Prostate gland (tissue), 2 donors: ENCODE measurements around the gene PRKACB. TPM values are rescaled to one million over a fixed set of nuclear protein-coding genes. Genes with fewer than 3 reads are reported as not detected.

Source experiments
- DNase-seq: peaks from one replicate; pipeline ENCODE4 v3.0.0-alpha.2; 2019; ENCODE audit warnings: low spot score
- H3K27ac ChIP-seq, 2 donors: fragments of 200-600 bp; sonication (generic); 2 replicates each; pipeline ENCODE4 v1.5.1; 2017 to 2019
- H3K27me3 ChIP-seq: fragments of 200-600 bp; sonication (generic); replicated peaks from 2 replicates; pipeline ENCODE4 v1.5.1; 2019; ENCODE audit not compliant: insufficient read depth
- H3K36me3 ChIP-seq, 2 donors: fragments of 200-600 bp; sonication (generic); 1 replicate in 1 of 2; 2 replicates in 1 of 2; pipeline versions ENCODE4 v1.5.1 to v1.8.1; 2017 to 2019
- H3K4me1 ChIP-seq: fragments of 200-600 bp; sonication (generic); replicated peaks from 2 replicates; pipeline ENCODE4 v1.5.1; 2019
- H3K4me3 ChIP-seq, 2 donors: fragments of 200-600 bp; sonication (generic); 2 replicates each; pipeline ENCODE4 v1.5.1; 2017 to 2019
- H3K9me3 ChIP-seq: fragments of 200-600 bp; sonication (generic); 2 replicates; pipeline ENCODE4 v1.5.1; 2017
- POLR2A ChIP-seq: fragments of 450-650 bp; IDR thresholded peaks from one replicate; pipeline ENCODE4 v1.6.1; 2016; ENCODE audit warnings: antibody characterized with exemption, mild to moderate bottlenecking
- POLR2AphosphoS5 ChIP-seq: sonication (generic); formaldehyde crosslinking; IDR thresholded peaks from one replicate; pipeline ENCODE4 v1.6.1; 2017; ENCODE audit warnings: antibody characterized with exemption
- WGBS: methylation state at CpG from one replicate; pipeline ENCODE4 v1.1.5; 2018; 5-methylcytosine and 5-hydroxymethylcytosine counted together
- intact Hi-C: fragments of 100-400 bp; cut with DNase I; formaldehyde crosslinking; loops from one replicate; pipeline ENCODE4 v1.14.2; 2022
- total RNA-seq, 2 donors: library from RNA; depleted of rRNA; stranded (reverse); fragments of >200 nt; gene quantifications; one replicate each; pipeline ENCODE4 v1.1.0, GENCODE V29; 2016
- TF ChIP-seq, protein P1 (sequence below), 4 experiments: fragments of 200-600 bp in 2 of 4; fragments of 450-650 bp in 2 of 4; sonication (generic) in 2 of 4; IDR thresholded peaks; 1 replicate in 3 of 4; 2 replicates in 1 of 4; pipeline ENCODE4 v1.5.1; 2016 to 2019; ENCODE audit warnings: antibody characterized with exemption in 4 of 4, mild to moderate bottlenecking in 2 of 4, moderate library complexity in 2 of 4

PRKACB gene
- total RNA-seq, 2 donors from 2014 or later: 24.7 to 29.3 TPM

DNA sequence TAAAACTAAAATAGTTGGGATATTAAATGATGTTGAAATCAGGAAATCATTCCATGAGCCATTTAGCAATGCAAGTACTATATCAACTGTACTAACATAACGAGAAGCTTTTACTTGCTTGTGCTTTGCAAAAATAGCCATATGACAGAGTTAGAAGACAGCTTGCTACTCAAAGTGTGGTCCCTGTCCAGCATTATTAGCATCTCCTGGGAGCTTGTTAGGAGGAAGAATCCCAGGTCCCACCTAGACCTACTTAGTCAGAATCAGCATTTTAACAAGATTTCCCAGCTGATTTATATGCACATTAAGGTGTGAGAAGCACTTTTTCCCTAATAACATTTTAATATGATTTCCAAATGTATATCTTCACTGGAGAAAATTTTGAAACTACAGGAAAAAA is 4.7 kb downstream of the PRKACB start:
- DNase-seq: no peak
- no peaks in the 10 kb centered on the region for H3K36me3 ChIP-seq
- H3K27me3 ChIP-seq: no peaks in the 10 kb centered on the region
- no peak overlapping the region for H3K4me3 ChIP-seq
- H3K27ac ChIP-seq: no peak overlapping the region
- intact Hi-C loops: loop anchor here (10.0 kb wide), 1 partner anchor 606 kb away; no protein-coding TSS in a partner anchor
- H3K4me1 ChIP-seq: no peaks in the 10 kb centered on the region
- TF ChIP-seq, protein P1, sequence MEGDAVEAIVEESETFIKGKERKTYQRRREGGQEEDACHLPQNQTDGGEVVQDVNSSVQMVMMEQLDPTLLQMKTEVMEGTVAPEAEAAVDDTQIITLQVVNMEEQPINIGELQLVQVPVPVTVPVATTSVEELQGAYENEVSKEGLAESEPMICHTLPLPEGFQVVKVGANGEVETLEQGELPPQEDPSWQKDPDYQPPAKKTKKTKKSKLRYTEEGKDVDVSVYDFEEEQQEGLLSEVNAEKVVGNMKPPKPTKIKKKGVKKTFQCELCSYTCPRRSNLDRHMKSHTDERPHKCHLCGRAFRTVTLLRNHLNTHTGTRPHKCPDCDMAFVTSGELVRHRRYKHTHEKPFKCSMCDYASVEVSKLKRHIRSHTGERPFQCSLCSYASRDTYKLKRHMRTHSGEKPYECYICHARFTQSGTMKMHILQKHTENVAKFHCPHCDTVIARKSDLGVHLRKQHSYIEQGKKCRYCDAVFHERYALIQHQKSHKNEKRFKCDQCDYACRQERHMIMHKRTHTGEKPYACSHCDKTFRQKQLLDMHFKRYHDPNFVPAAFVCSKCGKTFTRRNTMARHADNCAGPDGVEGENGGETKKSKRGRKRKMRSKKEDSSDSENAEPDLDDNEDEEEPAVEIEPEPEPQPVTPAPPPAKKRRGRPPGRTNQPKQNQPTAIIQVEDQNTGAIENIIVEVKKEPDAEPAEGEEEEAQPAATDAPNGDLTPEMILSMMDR (IDR thresholded peaks at IDR 0.05): no peak
- TF ChIP-seq POLR2AphosphoS5 (no peak), POLR2A (no peak)
- no peaks in the 10 kb centered on the region for H3K9me3 ChIP-seq
- WGBS: 89% methylated on average over 1 of the region's 1 CpG

DNA sequence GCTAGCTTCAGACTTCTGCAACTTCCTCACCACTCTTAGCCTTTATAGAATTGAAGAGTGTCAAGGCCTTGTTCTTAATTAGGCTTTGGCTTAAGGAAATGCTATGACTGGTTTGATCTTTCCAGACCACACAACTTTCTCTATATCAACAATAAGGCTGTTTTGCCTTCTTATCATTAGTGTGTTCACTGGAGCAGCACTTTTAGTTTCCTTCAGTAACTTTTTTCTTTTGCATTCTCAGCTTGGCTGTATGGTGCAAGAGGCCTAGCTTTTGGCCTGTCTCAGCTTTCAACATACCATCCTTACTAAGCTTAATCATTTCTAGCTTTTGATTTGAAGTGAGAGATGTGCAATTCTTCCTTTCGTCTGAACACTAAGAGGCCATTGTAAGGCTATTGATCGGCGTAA is 8.6 kb downstream of the PRKACB start:
- no peak overlapping the region for H3K4me3 ChIP-seq
- H3K9me3 ChIP-seq: no peaks in the 10 kb centered on the region
- intact Hi-C loops: no loop called here
- 91% methylated on average over 3 of the region's 3 CpGs for WGBS
- no peaks in the 10 kb centered on the region for H3K36me3 ChIP-seq
- no peaks in the 10 kb centered on the region for H3K4me1 ChIP-seq
- no peak for TF ChIP-seq POLR2A
- TF ChIP-seq, protein P1 (IDR thresholded peaks at IDR 0.05): no peak
- no peak for TF ChIP-seq POLR2AphosphoS5
- H3K27me3 ChIP-seq: no peaks in the 10 kb centered on the region
- H3K27ac ChIP-seq: no peak overlapping the region
- DNase-seq: no peak

DNA sequence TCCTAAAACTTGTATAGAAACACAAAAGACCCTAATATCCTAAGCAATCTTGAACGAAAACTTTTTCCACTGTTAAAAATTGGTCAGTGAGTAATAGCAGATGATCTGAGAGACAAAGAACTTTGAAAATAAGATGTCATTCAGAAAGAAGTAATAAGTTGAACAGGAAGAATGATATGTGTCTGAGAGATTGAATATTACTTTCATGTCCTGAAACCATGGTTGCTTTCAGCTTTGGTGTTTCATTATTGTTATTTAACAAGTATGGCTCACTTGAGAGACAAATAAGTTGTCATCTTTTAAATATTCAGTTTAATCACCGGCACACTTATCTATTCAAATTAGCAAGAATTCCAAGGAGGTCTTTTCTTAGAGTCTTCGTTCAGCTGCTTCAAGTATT is 11.4 kb downstream of the PRKACB start:
- Histone ChIP-seq H3K9me3 (no peaks in the 10 kb centered on the region), H3K27me3 (no peaks in the 10 kb centered on the region), H3K4me3 (no peak overlapping the region), H3K36me3 (no peaks in the 10 kb centered on the region), H3K27ac (no peak overlapping the region), H3K4me1 (no peaks in the 10 kb centered on the region)
- no peak for DNase-seq
- intact Hi-C loops: no loop called here
- TF ChIP-seq, protein P1 (IDR thresholded peaks at IDR 0.05): no peak
- no peak for TF ChIP-seq POLR2AphosphoS5
- TF ChIP-seq POLR2A: no peak
- WGBS: 95% methylated on average over 3 of the region's 3 CpGs

DNA sequence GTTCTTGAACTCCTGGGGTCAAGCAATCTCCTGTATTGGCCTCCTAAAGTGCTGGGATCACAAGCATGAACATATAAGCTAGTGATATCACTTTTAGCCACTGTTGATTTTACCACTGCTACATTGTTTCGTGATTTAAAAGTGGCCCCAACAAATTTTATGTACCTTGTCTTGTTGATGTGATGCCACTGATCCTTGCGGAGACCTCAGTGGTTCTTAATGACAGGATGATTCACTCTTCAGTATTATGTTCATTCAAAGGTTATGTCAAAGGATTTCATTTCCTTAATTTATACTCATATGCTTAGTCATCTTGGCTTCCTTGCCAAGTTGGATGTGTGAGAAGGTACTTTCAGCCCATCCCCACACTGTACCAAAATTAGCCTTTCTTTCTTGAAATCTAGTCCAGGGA is 12.1 kb downstream of the PRKACB start:
- Histone ChIP-seq H3K27me3 (no peaks in the 10 kb centered on the region), H3K4me3 (no peak overlapping the region), H3K9me3 (no peaks in the 10 kb centered on the region), H3K36me3 (no peaks in the 10 kb centered on the region), H3K27ac (no peak overlapping the region), H3K4me1 (no peaks in the 10 kb centered on the region)
- intact Hi-C loops: no loop called here
- TF ChIP-seq POLR2A: no peak
- TF ChIP-seq, protein P1 (IDR thresholded peaks at IDR 0.05): no peak
- no peak for TF ChIP-seq POLR2AphosphoS5
- 43% methylated on average over 2 of the region's 2 CpGs for WGBS
- no peak for DNase-seq

DNA sequence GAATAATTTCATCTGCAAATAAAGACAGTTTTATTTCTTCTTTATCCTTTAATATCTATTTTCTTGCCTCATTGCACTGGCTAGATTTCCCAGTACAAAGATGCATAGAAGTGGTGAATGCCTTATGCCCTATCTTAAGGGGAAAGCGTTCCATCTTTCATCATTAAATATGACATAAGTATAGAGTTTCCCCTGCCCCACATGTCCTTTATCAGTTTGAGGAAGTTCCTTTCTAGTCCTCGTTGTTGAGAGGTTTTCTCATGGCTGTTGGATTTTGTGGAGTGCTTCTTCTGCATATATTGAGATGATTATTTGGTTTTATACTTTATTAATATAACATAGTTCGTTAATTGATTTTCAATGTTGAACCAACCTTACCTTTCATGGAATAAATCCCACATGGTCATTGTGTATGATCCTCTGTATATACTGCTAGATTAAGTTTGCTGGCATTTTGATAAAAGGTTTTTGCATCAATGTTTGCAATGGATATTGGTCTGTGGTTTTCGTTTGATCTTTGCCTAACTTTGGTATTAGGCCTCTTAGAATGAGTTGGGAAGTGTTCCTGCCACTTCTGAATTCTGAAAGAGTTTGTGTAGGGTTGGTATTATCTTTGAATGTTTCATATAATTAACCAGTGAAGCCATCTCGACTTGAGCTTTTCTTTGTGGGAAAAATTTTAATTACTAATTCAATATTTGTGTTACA is 15.6 kb downstream of the PRKACB start:
- DNase-seq: no peak
- H3K9me3 ChIP-seq: no peaks in the 10 kb centered on the region
- WGBS: 80% methylated on average over 5 of the region's 5 CpGs
- intact Hi-C loops: no loop called here
- H3K27me3 ChIP-seq: no peaks in the 10 kb centered on the region
- no peak overlapping the region for H3K27ac ChIP-seq
- TF ChIP-seq, protein P1 (IDR thresholded peaks at IDR 0.05): no peak
- TF ChIP-seq POLR2AphosphoS5 (no peak), POLR2A (no peak)
- H3K36me3 ChIP-seq: no peaks in the 10 kb centered on the region
- H3K4me1 ChIP-seq: no peaks in the 10 kb centered on the region
- no peak overlapping the region for H3K4me3 ChIP-seq
